Right lobe of liver (tissue), 4 donors: ENCODE results near the gene FAM184A.

Experiments
- POLR2A ChIP-seq: fragments of 450-650 bp; IDR thresholded peaks from one replicate; pipeline ENCODE4 v1.6.1; 2017; ENCODE audit warnings: antibody characterized with exemption, mild to moderate bottlenecking
- TF ChIP-seq, protein P1 (sequence below), 4 donors: fragments of 200-600 bp in 3 of 4; fragments of 450-650 bp in 1 of 4; IDR thresholded peaks; one replicate each; pipeline versions ENCODE4 v1.5.1 to v1.8.0; 2016 to 2022; ENCODE audit warnings: antibody characterized with exemption in 4 of 4, mild to moderate bottlenecking in 2 of 4
- donor health status: DM: no; HTN: no; CAD: no.
- donor health status: DM: no; HTN: no; CAD: no.
- donor health status: DM: no; HTN: yes; CAD: no.

DNA sequence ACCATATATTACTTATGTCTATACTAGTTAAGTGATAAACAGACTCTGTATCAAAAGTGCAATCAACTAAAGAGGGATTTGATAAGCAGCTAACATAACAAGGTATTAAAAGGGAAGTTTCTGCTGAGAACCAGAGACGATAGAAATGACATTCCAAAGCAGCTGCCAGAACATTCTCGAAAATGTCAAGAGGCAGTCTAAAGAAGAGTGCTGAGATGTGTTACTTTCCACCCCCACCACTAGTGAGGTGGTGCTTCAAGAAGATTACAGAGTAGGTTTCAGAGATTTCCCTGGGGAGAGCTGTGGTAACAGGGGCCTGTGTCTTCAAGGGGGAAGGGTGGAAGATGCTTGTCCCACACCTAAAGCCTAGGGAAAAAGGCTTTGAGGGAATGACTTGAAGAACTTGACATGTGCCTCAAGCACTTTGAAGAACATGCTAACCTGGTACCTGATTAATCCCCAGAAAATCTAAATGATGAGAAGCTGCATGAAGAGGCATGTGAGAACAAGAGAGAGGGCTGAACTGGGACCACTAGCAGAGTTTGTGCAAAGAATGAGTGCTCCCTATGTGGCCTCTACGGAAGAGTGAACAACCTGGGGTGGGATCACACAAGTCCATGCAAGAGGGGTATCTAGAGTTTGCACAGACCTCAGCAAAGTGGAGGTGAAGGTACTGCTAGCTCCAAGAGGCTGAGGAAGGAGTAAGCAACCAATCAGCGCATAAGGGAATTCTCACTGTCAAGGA is 5.0 kb downstream of the FAM184A start:
- no peak for TF ChIP-seq POLR2A
- TF ChIP-seq, protein P1, sequence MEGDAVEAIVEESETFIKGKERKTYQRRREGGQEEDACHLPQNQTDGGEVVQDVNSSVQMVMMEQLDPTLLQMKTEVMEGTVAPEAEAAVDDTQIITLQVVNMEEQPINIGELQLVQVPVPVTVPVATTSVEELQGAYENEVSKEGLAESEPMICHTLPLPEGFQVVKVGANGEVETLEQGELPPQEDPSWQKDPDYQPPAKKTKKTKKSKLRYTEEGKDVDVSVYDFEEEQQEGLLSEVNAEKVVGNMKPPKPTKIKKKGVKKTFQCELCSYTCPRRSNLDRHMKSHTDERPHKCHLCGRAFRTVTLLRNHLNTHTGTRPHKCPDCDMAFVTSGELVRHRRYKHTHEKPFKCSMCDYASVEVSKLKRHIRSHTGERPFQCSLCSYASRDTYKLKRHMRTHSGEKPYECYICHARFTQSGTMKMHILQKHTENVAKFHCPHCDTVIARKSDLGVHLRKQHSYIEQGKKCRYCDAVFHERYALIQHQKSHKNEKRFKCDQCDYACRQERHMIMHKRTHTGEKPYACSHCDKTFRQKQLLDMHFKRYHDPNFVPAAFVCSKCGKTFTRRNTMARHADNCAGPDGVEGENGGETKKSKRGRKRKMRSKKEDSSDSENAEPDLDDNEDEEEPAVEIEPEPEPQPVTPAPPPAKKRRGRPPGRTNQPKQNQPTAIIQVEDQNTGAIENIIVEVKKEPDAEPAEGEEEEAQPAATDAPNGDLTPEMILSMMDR (IDR thresholded peaks at IDR 0.05) = no peak
